ENCODE data around the gene GALNT2. TPM values are rescaled to one million over a fixed set of nuclear protein-coding genes. Genes with fewer than 3 reads are reported as not detected.

Gene GALNT2
- polyA plus RNA-seq, 3 donors = 19.6 to 25.6 (median 23.4) TPM

- Histone ChIP-seq H3K36me3 (replicated peaks in 1 of 2; ENCODE audit: control insufficient read depth in 1 of 2, insufficient read depth in 2 of 2, low read length in 2 of 2) (no peaks in the 10 kb centered on the region), H3K4me3 (replicated peaks in 1 of 3; ENCODE audit: low read depth in 2 of 3, low read length in 3 of 3) (no peak overlapping the region), H3K9ac (ENCODE audit: insufficient read depth, low read length, poor library complexity, severe bottlenecking) (no peak overlapping the region), H3K79me2 (ENCODE audit: insufficient read depth, low read length) (no peaks in the 10 kb centered on the region), H3K27ac (ENCODE audit: low read depth in 1 of 2, low read length in 2 of 2) (no peak overlapping the region), H3K4me2 (replicated peaks; ENCODE audit: extremely low read depth, low read length, poor library complexity, severe bottlenecking) (no peak overlapping the region), H3K9me3 (replicated peaks in 1 of 2; ENCODE audit: control insufficient read depth in 1 of 2, insufficient read depth in 1 of 2, low read length in 2 of 2) (no peaks in the 10 kb centered on the region), H3K27me3 (ENCODE audit: control insufficient read depth in 2 of 2, insufficient read depth in 2 of 2, low read length in 2 of 2) (no peaks in the 10 kb centered on the region), H3K4me1 (ENCODE audit: control insufficient read depth in 1 of 2, insufficient read depth in 2 of 2, low read length in 2 of 2) (no peaks in the 10 kb centered on the region), H4K20me1 (ENCODE audit: insufficient read depth, low read length) (no peaks in the 10 kb centered on the region), H2AFZ (ENCODE audit: insufficient read depth, low read depth, low read length, poor library complexity, severe bottlenecking) (no peak overlapping the region)
- Mint-ChIP-seq H3K4me1 (no peaks in the 10 kb centered on the region), H3K27me3 (ENCODE audit: low read depth in 3 of 3) (peaks cover 0 to 2% (median 1%) of the 10 kb centered on the region in 3 donors), H3K4me3 (no peak overlapping the region), H3K36me3 (no peaks in the 10 kb centered on the region), H3K9me3 (no peaks in the 10 kb centered on the region), H3K27ac (no peak overlapping the region)
- TF ChIP-seq CTCF (IDR thresholded peaks at IDR 0.05) = no peak
- WGBS (ENCODE audit: insufficient coverage) = 92% methylated on average over 16 of the region's 23 CpGs
- DNase-seq = no peak
- intact Hi-C loops (cut with micrococcal nuclease) = no loop called here
Measured at GRCh38 chr1:230316864-230317745, 250.1 kb downstream of the GALNT2 start.

- Histone ChIP-seq H3K9ac (ENCODE audit: insufficient read depth, low read length, poor library complexity, severe bottlenecking) (no peak overlapping the region), H3K27ac (ENCODE audit: low read depth in 1 of 2, low read length in 2 of 2) (no peak overlapping the region), H3K9me3 (replicated peaks in 1 of 2; ENCODE audit: control insufficient read depth in 1 of 2, insufficient read depth in 1 of 2, low read length in 2 of 2) (no peaks in the 10 kb centered on the region), H3K36me3 (replicated peaks in 1 of 2; ENCODE audit: control insufficient read depth in 1 of 2, insufficient read depth in 2 of 2, low read length in 2 of 2) (no peaks in the 10 kb centered on the region), H3K4me2 (replicated peaks; ENCODE audit: extremely low read depth, low read length, poor library complexity, severe bottlenecking) (no peak overlapping the region), H3K4me1 (ENCODE audit: control insufficient read depth in 1 of 2, insufficient read depth in 2 of 2, low read length in 2 of 2) (no peaks in the 10 kb centered on the region), H3K27me3 (ENCODE audit: control insufficient read depth in 2 of 2, insufficient read depth in 2 of 2, low read length in 2 of 2) (no peaks in the 10 kb centered on the region), H2AFZ (ENCODE audit: insufficient read depth, low read depth, low read length, poor library complexity, severe bottlenecking) (no peak overlapping the region), H4K20me1 (ENCODE audit: insufficient read depth, low read length) (no peaks in the 10 kb centered on the region), H3K79me2 (ENCODE audit: insufficient read depth, low read length) (no peaks in the 10 kb centered on the region), H3K4me3 (replicated peaks in 1 of 3; ENCODE audit: low read depth in 2 of 3, low read length in 3 of 3) (no peak overlapping the region)
- Mint-ChIP-seq H3K4me3 (no peak overlapping the region), H3K4me1 (no peaks in the 10 kb centered on the region), H3K27me3 (ENCODE audit: low read depth in 3 of 3) (peaks cover 0 to 4% (median 3%) of the 10 kb centered on the region in 3 donors), H3K36me3 (no peaks in the 10 kb centered on the region), H3K9me3 (no peaks in the 10 kb centered on the region), H3K27ac (no peak overlapping the region)
- no peak for TF ChIP-seq CTCF (IDR thresholded peaks at IDR 0.05)
- no peak for DNase-seq
- 78% methylated on average over 19 of the region's 23 CpGs for WGBS (ENCODE audit: insufficient coverage)
- intact Hi-C loops (cut with micrococcal nuclease) = no loop called here
Measured at GRCh38 chr1:230317823-230318819, 251.1 kb downstream of the GALNT2 start.

All from CD14-positive monocyte (primary cell).